ENCODE data around the gene WBP11. TPM values are rescaled to one million over a fixed set of nuclear protein-coding genes. Genes with fewer than 3 reads are reported as not detected.

Gene WBP11
- total RNA-seq, 4 donors from 2014 or later, result 16.0 to 21.4 (median 18.2) TPM

Other genes starting within 250 kb of the WBP11 start
- gene PLBD1, start 235.6 kb downstream of the WBP11 start, total RNA-seq, result 10 to 100 TPM; 32.4 to 71.8 (median 56.5) TPM
- under 1 TPM in 1 of 4 donors, not detected in 3; 0.19 TPM for gene GUCY2C, start 106.9 kb downstream of the WBP11 start, total RNA-seq
- 1 to 10 TPM in 1 of 4 donors, under 1 TPM in 3; 0.15 to 2.6 (median 0.65) TPM for gene C12orf60, start 192 bp upstream of the WBP11 start, total RNA-seq
- gene SMCO3, start 10.7 kb upstream of the WBP11 start, total RNA-seq, result under 1 TPM in 1 of 4 donors, not detected in 3; 0.50 TPM
- under 1 TPM in 2 of 4 donors, not detected in 2; 0.35 to 0.95 TPM for gene ART4, start 40.0 kb upstream of the WBP11 start, total RNA-seq
- 100 to 1,000 TPM in 1 of 4 donors, 10 to 100 TPM in 2, 1 to 10 TPM in 1; 5.2 to 108 (median 41.4) TPM for gene MGP, start 82.4 kb upstream of the WBP11 start, total RNA-seq
- 1 to 10 TPM in 2 of 4 donors, under 1 TPM in 1, not detected in 1; 0.57 to 5.5 (median 1.9) TPM for gene ERP27, start 135.1 kb upstream of the WBP11 start, total RNA-seq
- 10 to 100 TPM; 17.2 to 91.1 (median 62.0) TPM for gene ARHGDIB, start 158.1 kb upstream of the WBP11 start, total RNA-seq
- gene PDE6H, start 169.6 kb upstream of the WBP11 start, total RNA-seq, result not detected